GM20431 (cell line): ENCODE results near the gene MTHFD2L.

ENCODE experiments used
- in situ Hi-C: fragments of 300-500 bp; cut with MseI, MboI; formaldehyde crosslinking; loops from one replicate; pipeline ENCODE4 v1.15.0; 2020; ENCODE audit warnings: low sequenced_read_pairs; ENCODE audit not compliant: unreplicated experiment

MTHFD2L gene

DNA sequence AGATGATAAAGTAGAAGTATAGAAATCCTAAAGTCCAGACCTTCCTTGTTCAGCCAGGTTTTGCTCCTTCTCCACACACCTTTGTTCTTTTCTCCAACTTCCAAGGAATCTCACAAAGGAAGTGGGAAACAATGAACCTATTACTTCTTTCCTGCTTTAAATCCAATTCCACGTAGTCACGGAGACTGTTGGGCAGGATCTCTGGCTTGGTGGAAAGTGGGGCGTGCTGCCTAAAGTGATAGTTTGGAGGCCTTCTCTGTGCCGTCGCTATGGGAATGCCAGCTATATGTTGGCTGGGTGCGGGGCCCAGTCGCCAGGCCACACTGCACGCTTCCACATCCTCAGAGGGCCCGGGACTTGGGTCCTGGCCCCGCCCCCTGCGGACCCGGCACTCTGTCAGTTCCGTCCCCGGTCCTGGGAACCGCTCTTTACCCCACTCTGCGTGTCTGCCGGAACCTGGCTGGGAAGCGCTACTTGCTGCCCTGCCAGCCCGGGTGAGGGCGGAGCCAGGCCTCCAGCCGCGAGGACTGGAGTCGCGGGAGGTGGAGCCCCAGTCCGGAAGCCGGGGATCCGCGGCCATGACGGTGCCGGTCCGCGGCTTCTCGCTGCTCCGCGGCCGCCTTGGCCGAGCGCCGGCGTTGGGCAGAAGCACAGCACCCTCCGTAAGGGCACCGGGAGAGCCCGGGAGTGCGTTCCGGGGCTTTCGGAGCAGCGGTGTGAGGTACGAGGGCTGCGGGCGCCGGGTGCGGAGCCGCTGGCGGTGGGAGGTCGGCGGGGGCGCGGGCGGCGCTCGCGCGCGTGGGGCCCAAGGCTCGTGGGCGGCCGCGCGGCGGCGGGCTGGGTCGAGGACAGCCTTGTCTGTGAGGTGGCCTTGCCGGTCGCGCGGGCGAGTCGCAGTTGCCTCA is at the start of gene MTHFD2L:
Gene MTHFD2L (plus strand): TSS at position 558 of the 905 bp plus-strand sequence. CDS start 21 bp downstream, at position 579.
- in situ Hi-C loops: no loop called here

DNA sequence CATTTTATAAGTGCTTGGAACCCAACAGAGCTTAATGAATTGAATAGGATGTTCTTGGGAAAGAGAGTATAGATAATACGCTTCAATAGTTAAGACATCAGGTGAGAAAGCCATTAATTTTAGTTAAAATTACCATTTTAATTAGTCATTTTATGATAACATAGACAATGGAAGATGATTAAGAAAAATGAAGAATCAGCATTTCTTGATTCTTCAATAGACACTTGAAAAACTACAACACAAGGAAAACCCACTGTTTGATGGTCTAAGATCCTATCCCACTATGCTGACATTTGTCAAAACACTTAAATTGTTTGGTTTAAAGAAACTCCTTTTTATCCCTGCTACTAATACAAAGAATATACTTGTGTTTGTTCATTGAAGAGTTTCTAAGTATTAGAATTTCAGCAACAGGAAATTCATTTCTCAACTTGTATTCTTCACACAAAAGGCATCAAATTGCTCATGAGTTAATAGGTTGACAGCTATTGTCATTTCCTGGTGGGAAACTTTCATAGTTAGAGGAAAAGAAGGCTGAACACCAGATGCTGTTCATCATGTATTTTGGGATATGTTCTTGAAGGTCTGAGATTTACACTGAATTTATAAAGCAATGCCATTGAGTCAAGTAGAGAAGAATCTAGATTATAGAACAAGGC is 49.3 kb upstream of the MTHFD2L start:
- in situ Hi-C loops: no loop called here

DNA sequence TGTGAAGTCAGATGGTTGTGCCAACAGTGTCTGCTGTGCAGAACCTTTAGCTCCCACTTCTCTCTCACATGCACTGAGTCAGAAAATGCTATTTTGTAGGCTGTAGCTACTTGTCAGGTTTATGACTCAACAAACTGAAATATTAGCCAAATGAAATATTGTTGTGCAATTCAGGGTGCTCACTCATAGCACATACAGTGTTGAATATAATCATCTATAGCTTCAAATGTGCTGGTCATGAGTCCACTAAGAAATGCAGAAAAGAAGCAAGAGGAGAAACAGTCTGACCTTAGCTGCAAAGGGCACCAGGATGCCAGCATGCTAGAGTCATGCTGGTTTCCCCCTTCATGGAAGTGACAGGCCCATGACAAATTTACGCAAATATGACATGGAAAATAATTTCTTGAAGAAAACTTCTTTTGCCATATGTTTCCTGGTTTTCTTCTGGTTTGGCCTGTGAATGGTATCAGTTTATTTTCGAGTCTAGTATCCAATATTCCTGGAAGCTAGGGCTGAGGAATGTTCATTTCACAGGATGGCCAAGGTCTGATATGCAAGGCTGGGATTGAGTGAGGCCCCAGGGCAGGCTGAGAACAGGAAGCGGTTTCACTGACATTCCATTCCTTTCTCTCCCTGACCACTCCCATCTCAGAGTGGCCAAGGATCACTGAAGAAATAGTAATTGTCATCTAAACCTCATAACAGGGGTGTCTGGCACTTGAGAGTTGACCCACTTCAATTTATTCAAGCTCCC is 48.6 kb upstream of the MTHFD2L start:
- in situ Hi-C loops: no loop called here

DNA sequence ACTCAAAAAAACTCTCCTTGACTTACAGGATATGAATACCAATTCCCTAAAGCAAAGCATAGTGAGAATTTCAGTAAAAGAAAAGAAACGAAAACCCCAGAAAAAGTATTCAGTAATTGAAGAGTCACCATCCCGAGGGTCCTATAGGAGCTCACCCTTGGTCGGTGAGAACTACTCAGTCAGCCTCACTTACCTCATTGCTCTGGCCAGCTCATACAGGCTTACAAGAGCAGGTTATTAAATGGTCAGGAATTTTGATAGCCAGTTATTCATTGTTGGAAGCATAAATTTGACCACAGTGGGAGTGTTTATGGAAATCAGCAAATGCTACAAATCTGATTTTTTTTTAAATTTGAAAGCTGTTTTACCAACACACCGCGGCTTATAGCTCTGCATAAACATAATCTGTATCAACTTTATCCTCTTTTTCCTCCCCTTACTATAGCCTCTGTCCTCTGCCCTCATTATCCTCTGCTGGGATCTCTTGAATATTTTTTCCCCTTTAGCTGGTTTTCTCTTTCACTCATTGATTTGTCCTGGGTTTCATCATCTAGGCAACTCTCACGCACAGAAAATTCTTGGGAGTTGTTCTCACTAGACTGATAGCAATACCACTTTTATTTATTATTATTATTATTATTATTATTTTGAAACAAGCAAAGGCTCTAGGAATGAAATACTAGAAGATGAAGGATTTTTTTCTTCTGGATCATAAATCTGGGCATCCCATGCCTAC is 47.9 kb upstream of the MTHFD2L start:
- in situ Hi-C loops: no loop called here

DNA sequence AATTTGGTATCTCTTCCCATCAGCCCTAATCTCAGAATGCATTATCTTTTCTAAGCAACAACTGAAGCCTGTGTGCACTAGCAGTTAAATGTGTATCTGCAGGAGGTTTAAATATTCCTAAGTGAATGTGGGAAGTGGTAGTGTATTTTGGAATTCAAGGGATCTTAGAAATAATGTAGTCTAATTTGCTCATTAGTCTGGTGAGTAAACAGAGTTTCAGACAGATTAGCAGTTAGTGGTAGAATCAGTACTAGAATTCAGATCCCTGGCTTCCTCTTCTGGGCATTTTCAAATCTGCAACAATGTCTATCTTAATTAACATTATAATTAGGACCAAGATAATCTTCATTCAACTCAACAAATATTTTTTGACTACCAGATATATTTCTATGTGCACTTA is 47.2 kb upstream of the MTHFD2L start:
- in situ Hi-C loops: no loop called here

DNA sequence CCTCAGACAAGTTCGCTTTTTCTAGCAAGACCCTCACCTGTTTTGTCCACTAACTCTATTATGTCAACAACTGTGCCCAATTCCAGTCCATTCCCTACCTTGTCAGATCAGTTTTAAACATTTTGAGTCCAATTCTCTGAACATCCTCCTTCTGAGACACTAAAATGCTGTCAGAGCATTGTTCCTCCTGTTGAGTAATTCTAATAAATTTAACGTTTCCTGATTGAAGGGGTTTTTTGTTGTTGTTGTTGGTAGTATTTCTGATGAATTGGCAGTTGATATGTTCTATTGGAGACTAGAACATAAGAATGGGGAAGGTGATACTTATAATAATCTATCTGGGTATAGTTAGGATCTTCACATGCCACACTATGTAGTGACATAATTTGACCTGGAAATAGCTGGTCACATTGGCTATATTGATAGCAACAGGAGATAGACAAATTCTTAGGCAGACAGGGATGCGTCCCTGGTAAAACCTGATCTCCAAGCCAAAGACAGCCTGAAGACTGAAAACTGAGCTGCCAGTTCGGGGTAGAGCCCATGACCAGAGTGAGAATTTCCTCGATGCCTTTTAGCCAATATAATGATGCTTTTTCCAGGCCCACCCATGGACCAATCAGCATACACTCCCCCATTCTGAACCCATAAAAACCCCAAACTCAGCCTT is 46.5 kb upstream of the MTHFD2L start:
- in situ Hi-C loops: no loop called here

DNA sequence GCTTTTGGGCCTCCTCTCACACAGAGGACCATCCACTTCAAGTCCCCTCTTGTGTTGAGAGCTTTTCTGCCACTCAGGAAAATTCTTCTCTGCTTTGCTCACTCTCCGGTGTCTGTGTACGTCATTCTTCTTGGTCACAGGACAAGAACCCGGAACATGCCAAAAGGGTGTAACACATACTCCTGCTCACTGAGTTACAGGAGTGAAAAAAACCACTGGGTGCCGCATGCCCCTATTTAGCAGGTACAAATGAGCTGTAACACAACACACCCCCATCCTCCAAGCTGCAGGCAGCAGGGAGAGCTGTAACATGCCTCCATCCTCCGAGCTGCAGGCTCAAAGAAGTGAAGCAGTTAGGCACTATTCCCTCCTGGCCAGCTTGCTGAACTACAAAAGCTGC is 45.9 kb upstream of the MTHFD2L start:
- in situ Hi-C loops: no loop called here

DNA sequence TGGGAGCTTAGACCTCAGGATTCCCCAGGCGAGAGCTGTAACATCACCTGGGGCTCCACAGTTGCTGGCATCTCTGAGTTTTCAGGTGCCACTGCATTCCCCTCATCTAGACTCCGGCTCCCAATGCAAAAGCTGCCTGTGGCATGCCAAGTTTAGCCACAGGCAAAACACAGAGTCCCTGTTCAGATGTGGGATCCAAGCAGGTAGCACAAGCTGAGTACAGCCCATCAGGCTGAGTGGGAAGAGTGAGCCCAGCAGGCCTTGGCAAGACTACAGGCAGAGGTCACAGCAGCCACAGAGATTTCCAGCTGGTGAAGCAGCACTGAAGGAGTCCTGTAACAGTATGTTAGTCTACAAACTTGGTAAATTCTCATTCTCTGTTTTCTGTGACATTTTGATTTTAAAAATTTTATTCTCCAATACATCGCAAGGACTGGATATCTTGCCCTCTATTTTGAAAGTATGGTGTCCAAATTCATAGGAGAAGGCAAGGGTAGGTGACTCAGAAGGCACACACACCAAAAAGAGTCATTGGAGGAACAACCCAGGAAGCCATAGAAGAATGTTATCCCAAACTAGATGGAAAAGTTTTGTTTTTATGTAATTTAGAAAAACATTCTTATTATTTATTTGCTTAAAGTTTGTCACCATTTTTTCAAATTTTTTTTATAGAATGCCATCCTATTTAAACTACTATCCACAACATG is 45.4 kb upstream of the MTHFD2L start:
- in situ Hi-C loops: no loop called here

DNA sequence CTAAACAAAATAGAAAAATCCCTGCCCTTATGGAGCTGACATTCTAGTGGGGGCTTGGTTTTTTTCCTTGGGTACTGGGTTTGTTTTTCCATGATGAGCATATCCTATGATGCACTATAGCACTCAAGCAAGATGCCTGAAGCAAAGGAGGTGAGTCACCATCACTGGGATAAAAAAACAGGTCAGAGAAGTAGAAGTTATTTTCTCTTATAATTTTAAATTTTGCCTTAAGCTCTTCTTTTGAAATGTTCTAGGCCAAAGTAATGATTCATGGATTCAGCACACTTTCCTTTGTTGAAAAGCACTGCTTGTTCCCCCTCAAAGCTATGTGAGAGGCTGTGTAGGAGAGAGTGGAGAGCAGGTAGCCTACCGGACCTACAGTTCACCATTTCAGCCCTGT is 43.7 kb upstream of the MTHFD2L start:
- in situ Hi-C loops: no loop called here

DNA sequence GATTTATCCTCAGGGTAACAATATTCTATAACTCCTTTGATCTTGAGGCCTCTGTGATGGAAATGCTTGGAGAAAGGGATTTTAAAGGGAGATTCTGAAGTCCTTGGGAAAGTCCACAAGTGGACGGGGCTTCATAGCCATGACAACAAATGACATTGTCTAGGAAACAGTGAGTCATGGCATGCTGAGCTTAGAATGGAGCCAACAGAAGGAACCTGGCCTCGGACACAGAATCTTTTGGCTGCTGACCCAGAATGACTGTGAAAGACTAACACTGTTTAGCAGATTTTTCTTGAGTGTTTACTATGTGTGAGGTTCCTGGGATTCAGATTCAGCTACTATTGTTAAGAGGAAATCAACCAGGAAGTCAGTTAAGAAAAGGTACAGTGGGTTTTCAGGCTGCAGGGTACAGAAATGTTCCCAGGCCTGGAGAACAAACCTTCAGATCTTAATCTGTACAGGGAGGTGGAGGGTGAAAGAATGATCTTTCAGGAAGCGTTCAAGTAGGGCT is 40.8 kb upstream of the MTHFD2L start:
- in situ Hi-C loops: no loop called here

DNA sequence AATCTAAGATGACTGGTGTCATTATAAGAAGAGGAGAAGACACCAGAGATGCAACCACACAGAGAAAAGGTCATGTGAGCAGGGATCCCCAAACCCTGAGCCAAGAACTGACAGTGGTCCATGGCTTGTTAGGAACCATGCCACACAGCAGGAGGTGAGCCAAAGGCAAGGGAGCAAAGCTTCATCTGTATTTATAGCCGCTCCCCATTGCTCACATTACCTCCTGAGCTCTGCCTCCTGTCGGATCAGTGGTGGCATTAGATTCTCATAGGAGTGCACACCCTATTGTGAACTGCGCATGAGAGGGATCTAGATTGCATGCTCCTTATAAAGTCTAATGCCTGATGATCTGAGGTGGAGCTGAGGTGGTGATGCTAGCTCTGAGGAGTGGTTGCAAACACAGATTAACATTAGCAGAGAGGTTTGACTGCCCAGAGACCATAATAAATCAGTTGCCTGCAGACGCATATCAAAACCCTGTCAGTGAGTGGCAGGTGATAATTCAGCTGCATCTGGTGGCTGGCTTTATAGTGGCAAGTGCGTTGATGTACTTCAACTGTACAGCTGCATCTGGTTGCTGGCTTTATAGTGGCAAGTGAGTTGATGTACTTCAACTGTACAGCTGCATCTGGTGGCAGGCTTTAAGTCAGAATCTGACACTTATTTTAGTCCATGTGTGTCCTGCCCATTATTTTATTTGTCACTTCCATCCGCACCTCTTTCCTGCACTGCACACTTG is 39.1 kb upstream of the MTHFD2L start:
- in situ Hi-C loops: no loop called here

DNA sequence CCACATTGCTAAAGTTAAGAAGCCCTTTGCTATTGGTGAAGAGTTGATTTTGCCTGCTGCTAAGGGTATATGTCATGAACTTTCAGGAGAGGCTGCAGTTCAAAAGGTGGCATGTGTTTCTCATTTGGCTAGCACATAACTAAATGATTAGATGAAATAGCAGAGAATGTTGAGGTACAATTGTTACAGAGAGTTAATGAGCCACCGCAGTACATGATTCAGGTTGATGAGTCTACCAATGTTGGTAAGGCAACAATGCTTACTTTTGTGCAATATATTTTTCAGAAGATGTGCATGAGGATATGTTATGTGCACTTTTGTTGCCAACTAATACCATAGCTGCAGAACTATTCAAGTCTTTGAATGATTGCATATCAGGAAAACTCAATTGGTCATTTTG is 37.8 kb upstream of the MTHFD2L start:
- in situ Hi-C loops: no loop called here

DNA sequence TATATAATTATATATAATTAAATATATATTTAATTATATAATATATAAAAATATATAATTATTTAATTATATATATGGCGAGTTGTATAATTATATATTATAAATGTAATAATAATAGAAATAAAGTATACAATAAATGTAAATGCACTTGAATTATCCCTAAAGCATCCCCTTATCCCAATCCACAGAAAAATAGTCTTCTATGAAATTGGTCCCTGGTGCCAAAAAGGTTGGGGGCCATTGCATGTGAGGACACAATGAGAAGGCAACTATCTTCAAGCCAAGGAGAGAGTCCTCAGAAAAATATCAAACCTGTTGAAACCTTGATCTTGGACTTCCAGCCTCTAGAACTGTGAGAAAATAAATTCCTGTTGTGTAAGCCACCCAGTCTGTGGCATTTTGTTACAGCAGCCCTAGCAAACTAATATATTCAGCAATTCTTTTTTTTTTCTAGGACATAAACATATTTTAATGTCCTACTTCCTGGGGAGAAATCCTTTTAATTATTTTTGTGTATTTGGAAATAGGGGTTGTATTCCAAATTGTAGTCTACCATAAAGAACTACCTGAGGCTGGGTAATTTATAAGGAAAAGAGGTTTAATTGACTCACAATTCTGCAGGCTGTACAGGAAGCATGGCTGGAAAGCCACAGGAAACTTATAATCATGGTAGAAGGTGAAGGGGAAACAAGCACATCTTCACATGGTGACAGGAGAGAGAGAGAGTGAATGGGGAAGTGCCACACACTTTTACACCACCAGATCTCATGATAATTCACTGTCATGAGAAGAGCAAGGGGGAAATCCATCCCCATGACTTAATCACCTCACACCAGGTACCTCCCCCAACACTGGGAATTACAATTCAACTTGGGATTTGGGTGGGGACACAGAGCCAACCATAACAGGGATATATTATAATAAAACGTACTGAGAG is 36.0 kb upstream of the MTHFD2L start:
- in situ Hi-C loops: no loop called here

DNA sequence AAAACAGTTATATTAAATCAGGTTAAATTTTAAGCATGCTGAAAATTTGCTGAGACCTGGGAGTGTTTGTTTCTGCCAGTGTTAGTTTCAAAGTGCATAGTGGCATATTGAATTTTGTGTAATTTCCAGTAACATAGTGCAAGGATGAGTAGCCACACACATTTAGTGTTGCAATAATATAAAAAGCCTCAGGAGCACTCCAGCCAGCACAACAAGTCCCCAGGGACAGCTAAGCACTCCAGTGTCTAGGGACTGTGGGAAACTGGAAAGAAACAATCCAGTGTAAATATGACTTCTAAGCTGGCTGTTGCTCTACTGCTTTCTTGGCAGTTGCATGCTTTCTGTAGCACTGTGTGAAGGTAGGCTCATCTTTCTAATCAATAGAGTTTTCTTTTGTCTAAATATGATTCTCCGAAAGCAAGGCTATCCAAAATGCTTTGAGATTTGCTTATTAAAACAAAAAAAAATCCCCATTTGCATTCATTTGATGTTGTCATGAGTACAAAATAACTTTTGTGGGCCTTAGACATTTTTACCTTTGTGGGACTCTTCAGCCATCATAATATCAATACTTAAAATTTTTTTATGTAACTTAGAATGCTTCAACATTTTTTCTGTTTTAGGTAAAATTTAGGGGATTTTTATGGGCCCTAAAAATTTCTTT is 34.7 kb upstream of the MTHFD2L start:
- in situ Hi-C loops: no loop called here

DNA sequence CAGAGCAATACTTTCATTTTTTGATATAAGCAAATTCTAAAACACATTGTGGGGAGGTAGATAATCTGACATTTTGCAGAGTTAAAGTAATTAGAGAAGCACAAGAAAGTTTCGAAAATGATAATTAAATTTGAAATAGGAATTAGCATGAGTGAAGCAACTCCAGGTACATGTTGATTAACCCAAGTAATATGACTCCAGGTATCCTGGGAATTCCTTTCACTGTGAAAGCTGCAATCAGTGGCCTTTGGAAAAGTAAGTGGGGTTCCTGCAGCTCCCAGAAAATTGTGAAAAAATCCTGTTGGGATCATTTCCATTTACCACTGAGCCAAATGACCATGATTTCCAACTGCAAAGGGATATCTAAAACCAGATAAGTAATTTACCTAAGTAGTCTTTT is 32.9 kb upstream of the MTHFD2L start:
- in situ Hi-C loops: loop anchor here (25.0 kb wide), 2 partner anchors 463 to 788 kb away; no protein-coding TSS in a partner anchor

DNA sequence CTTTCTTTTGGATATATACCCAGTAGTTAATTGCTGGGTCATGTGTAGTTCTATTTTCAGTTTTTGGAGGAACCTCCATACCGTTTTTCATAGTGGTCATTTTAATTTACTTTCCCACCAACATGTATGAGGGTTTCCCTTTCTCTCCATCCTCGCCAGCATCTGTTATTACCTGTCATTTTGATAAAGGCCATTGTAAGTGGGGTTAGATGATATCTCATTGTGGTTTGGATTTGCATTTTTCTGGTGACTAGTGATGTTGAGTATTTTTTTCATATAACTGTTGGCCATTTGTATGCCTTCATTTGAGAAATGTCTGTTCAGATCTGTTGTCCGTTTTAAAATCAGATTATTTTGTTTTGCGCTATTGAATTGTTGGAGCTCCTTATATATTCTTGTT is 30.2 kb upstream of the MTHFD2L start:
- in situ Hi-C loops: loop anchor here (25.0 kb wide), 2 partner anchors 465 to 790 kb away; no protein-coding TSS in a partner anchor
